ENCODE data around the gene HDDC2.

HDDC2 gene

DNA sequence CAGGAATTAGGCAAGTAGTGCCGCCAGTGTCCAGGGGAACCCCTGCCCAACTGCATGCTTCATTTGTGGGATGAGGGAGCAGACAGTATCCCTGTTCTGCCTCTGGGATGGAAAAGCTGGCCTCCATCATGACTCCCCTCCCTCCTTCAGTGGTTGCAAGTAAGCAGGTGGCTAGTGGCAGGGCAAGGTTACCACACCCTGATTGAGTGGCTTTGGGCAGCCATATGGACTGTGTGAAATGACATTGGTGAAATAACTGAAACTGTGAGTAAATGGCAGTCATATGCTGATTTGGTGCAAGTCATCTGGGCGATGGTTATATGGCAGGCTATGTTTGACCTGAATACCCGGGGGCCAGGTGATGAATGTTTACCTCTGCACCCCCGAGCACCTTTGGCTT lies 33.0 kb downstream of the HDDC2 start:
- DNase-seq = no peak

DNA sequence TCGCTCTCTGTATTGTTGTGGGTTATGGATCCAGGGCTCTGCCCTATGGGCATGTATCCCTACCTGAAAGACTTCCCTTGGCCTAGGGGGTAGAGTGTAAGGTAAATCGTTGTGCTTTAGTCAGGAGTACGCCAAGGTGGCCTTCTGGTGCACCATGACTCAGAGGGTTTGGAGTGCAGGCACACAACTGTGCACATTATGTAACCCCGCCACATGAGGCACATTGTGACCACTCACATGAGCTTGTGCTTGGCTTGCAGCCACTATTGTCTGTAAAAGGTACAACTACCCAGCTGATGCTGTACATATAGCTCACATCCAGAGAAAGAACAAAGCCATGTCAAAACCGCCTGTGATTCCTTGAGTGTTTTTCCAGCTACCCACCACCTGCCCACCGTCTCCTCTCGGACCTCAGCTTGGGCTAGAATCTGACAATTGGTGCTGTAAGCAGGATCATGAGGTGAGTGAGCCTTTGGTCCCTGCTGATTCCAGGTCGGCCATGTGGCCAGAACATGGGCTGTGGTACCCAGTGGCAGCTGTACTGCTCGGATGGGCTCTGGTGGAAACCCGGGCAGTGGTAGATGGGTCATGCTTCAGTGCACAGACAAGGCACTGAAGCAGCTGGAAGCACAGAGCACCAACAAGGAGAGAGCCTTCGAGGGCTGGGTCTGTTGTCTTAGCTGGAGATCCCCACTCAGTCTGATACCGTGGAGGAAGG lies 33.8 kb downstream of the HDDC2 start:
- DNase-seq = no peak

GRCh38 chr6:125264476-125264875 lies 37.3 kb downstream of the HDDC2 start:
- no peak for DNase-seq

DNA sequence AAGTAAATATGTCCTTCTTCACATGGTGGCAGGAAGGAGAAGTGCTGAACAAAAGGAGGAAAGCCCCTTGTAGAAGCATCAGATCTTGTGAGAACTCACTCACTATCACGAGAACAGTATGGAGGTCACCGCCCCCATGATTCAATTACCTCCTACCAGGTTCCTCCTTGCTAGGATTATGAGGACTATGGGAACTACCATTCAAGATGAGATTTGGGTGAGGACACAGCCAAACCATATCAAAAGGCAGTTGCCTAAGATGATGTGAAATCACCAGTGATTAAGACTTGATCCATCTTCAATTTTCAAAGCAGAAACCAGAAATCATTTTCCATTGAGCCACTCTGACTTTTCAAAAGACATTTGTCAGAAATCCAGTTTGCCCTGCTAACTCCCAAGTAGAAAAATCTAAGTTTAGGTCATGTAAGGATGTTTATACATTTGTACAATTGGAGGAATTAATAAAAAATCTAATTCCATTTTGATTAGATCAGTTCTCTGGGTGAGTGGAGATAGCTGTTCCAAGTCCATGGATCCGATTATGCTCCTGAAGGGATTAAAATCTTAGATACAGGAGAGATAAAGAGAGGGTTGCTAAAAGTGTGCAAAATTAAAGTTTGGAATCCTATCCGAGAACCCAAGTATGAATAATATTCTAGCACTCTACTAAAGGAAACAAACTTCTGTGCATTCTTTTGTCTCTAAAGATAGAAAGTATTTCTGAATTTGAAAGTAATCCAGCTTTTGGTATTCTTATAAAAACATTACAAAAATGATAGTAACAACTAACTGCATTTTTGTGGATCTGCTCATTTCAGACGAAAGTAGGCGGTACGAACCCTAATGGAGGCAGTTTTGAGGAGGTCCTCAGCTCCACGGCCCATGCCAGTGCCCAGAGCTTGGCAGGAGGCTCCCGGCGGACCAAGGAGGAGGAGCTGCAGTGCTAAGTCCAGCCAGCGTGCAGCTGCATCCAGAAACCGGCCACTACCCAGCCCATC lies 39.5 kb downstream of the HDDC2 start:
- no peak for DNase-seq

DNA sequence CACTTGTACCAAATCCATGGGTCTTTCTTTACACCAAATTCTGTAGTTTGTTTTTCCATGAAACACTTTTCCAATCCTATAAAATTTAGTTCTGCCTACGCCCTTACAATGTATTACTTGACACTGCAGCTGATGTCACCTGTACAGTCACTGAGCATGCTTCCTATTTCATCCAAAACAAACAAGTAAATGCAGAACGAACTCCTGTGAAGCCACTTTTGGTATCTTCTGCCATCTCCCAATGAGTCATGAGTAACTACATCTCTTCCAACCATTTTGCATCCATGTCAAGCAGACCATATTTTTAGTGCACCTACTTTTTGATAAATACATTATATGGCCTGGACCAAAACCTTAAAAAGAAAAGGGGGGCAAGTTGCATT lies 42.4 kb downstream of the HDDC2 start:
- DNase-seq = no peak

GRCh38 chr6:125258651-125259353 lies 43.0 kb downstream of the HDDC2 start:
- no peak for DNase-seq

DNA sequence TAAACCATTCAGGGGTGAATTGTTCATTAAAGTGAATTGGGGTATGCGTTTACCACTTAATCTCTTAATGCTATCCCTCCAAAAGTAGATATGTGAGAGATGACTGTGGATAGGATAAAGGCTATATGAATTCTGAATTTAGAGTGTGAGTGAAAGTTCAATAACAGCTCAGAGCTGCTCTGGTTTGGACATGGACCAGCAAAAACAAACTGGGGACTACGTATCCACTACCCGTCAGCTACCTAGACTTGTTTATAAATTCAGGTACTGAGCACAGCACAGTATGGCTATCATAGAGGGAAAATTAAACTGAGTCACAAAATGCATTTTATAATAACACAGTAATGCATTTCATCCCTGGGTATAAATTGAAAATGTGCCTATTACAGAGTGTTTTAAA lies 44.4 kb downstream of the HDDC2 start:
- DNase-seq = no peak

DNA sequence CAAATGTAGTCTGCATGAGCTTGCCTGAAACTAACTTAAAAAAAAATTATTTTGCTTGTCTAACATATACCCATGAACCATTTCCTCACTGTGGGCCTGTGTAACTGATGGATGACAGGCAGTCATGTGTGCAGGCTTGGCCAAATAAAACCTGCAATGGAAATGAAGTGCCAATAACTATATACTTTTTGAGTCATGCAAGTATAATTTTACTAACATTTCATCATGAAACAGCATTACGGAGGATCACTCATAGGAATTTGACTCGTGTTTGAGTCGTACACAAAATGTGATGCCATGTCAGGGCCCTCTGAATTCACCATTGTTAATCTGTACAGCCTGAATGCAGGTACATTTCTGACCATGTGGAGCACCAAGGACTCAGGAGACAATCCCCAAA lies 46.6 kb downstream of the HDDC2 start:
- no peak for DNase-seq

DNA sequence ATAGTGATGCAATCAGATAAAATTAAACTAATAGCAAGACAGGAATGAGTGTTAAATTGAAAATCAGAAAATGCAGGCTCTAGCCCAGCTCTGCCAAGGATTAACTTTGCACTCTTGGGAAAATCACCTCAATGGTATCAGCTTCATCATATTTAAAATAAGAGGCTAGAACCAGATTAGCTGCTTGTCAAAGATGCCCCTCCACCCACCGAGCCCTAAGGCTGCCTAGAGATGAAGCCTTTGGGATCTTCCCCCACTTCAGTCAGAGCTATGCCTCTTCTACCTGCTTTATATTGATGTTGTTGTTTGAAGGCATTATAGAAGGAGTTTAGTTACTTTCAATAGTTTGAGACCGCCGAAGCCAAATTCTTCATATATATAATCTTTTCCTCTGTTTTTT lies 47.4 kb downstream of the HDDC2 start:
- no peak for DNase-seq

DNA sequence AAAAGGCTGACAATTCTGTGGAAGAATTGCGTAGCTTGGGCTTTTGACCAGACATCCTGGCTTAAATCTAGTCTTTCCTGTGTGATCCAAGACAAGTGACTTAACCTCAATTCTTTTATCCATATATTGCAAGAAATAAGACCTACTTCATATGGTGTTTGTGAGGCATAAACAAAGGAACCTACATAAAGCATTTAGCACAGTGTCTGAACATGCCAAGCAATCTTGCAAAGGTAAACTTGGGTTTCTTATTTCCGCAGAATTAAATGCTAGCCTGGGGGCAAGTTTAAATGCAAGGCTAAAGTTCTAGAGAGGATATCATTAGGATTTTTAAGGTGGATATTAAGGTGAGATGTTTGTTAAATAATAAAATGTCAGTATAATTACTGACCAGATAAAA lies 47.9 kb downstream of the HDDC2 start:
- DNase-seq = no peak

DNA sequence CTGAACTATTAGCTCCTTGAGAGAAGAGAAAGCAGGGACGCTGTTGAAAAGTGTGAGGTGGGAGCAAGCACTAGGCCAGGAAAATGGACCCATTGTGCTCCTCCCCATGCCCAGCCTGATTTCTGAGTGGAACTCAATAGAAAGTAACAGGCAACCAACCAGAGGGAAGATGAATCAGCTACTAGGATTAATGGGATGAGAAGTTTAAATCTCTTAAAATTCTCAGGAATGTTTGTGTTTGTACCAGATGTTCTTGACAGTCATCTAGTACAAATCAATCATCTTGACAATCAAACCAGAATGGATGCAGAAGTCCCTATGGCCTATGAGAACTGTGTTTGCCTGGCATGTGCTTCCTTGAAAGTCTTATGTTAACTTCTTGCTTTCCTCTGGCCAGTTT lies 48.9 kb downstream of the HDDC2 start:
- DNase-seq = no peak

- DNase-seq = no peak
These were observed 50.1 kb downstream of the HDDC2 start for GRCh38 chr6:125251516-125252220.

- no peak for DNase-seq
These were observed 51.3 kb downstream of the HDDC2 start for GRCh38 chr6:125250511-125250910.

GRCh38 chr6:125248136-125248535 lies 53.6 kb downstream of the HDDC2 start:
- DNase-seq = no peak

DNA sequence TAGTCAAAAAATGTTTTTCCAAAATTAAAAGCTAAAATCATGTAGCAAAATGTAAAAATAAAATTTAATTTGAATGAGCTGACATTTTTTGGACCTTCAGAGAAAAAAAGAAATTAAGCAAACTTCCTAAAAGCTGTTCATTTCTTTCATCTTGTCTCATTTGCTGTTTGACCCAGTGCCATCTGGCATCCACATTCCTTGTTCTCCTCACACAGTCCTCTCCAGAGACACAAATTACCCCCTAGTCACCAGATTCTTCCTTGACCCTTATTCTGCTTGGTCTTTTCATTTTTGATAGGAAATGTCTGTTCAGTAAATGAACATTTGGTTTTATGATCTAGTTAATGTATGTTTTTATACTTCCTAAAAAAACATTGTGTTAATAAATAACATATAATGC lies 55.2 kb downstream of the HDDC2 start:
- DNase-seq = no peak

DNA sequence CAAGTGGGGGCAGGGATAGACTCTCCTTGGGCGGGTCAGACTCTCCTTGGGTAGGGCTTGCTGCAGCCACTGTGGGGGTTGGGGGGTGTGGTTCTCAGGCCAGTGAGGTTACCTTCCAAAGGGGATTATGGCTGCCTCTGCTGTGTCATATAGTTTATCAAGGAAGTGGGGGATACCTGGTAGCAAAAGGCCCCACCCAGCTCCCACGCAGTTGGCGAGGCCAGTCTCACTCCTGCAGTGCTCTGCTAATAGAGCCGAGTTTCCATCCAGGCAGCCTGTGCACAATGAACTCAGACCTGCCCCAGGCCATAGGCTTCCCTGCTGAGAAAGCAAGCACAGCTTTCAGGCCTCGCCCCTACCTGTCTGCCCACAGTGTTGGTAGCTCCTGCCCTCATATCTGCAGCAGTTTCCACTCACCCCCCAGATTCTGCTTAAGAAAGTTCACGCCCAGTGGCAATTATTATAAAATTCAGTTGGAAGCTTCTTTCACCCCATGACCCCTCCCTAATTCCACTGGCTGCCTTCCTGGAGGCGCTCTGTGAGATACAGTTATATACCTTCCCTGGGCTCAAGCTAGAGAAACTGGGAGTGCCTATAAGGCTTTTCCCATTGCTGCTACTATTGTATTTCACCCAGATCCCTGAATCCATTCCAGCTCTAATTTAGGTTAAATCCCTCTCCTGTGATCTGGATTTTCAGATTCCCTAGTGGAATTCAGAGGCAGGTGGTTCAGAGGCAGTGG lies 56.1 kb downstream of the HDDC2 start:
- DNase-seq = no peak

- DNase-seq = no peak
These were observed 56.7 kb downstream of the HDDC2 start for GRCh38 chr6:125245109-125245508.

DNA sequence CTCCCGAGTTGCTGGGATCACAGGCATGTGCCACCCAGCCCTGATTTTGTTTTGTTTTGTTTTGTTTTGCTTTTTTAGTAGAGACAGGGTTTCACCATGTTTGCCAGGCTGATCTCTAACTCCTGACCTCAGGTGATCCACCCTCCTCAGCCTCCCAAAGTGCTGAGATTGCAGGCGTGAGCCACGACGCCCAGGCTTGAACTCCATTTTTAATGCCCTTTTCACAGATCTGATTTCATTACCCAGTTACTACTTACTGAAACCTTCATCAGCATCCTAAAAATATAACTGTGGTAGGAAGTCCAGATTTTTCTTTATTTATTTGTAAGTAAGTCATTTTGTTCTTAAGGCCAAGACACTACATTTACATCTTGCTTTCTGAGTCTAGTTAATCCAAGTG lies 64.0 kb downstream of the HDDC2 start:
- DNase-seq = no peak

- no peak for DNase-seq
These were observed 65.0 kb downstream of the HDDC2 start for GRCh38 chr6:125236536-125237327.

DNA sequence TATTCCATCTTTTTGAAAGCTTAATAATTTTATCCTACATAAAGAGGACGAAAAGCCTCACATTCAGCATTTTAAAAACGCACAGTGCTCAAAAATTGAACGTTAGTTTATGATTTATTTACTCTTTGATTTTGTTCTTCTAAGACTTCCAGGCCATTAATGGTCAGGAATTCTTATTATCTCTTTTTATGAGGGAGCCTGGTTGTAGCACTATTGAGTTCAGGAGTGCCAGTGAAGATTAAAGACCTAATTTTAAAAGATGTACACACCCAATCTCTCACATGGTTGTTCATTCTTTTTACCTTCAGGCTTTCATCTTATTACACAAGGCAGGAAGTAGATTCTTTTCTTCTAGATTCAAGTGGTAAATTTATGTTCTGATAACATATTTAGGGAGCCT lies 68.6 kb downstream of the HDDC2 start:
- no peak for DNase-seq

GRCh38 chr6:125232466-125232865 lies 69.3 kb downstream of the HDDC2 start:
- no peak for DNase-seq
